ENCODE results near the gene MCM3.

The MCM3 gene

GRCh38 chr6:52303178-52303577 lies 18.6 kb upstream of the MCM3 start:
- DNase-seq (ENCODE audit: low read depth, low spot score), result no peak

DNA sequence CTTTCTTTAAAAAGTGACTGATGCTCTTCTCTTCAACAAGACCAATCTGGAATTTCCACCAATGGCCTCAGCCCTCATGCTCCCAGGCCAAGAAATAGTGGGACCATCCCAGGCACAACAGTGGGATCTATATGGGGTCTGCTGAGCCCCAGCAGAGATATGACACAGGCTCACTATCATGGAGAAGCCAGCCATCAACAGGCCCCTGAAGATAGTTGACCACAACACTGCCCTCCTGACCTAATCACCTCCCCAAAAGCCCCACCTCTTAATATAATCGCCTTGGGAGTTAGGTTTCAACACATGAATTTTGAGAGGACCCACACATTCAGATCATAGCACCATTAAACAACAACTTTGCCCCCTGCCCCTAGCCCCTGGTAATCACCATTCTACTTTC lies 16.8 kb upstream of the MCM3 start:
- DNase-seq (ENCODE audit: low read depth, low spot score), result no peak

DNA sequence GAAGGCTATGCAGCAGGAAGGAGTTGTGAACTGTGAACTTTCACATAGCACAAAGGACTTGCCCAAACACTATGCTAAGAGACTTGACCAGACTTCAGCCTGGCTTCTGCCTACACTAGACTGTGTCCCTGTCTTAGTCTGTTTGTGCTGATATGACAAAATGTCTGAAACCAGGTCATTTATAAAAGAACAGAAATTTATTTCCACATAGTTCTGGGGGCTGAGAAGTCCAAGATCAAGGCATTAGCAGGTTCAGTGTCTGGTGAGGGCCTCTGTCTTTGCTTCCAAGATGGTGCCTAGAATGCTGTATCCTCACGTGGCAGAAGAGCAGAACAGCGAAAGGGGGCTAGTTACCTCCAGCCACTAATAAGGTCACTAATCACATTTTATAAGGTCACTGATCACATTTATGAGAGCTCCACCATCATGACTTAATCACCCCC lies 16.0 kb upstream of the MCM3 start:
- no peak for DNase-seq (ENCODE audit: low read depth, low spot score)

- DNase-seq (ENCODE audit: low read depth, low spot score), result no peak
These were observed 15.1 kb upstream of the MCM3 start for GRCh38 chr6:52299653-52300052.

- DNase-seq (ENCODE audit: low read depth, low spot score), result no peak
These were observed 12.9 kb upstream of the MCM3 start for GRCh38 chr6:52297433-52297832.

DNA sequence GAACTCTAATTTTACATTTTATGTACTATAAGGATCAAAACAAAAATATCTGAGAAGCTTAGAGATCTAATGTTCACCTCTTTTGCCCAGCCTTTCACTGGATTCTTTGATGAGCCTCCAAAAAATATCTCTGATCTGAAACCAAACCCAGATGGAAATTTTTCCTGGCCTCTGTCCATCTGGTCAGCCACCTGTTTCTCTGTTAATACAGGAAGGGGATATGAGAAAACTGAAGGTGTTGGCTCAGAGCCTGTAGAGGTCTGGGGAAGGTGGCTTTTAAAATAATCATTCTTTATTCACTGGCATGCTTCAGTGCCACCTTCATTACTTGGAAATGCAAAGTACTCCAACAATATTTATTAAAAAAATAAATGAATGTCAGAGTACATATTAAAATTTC lies 8.5 kb upstream of the MCM3 start:
- no peak for DNase-seq (ENCODE audit: low read depth, low spot score)

DNA sequence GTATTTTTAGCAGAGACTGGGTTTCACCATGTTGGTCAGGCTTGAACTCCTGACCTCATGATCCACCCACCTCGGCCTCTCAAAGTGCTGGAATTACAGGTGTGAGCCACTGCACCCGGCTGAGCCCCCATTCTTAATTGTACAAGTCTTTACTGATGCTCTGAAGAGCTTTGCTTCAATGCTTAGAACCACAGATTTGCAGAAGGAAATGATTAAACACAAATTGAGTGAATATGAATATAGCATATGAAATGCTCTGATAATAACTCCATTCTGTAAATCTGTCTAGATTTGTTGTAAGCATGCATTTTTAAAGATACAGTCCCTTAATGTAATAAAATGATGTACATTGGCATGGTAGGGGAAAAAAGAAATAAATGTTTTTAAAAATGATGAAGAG lies 4.3 kb upstream of the MCM3 start:
- no peak for DNase-seq (ENCODE audit: low read depth, low spot score)

- no peak for DNase-seq (ENCODE audit: low read depth, low spot score)
These were observed 3.7 kb upstream of the MCM3 start for GRCh38 chr6:52288216-52288615.

- DNase-seq (ENCODE audit: low read depth, low spot score), result no peak
These were observed 2.4 kb upstream of the MCM3 start for GRCh38 chr6:52286798-52287432.

- DNase-seq (ENCODE audit: low read depth, low spot score), result no peak
These were observed 881 bp upstream of the MCM3 start for GRCh38 chr6:52285177-52286068.

DNA sequence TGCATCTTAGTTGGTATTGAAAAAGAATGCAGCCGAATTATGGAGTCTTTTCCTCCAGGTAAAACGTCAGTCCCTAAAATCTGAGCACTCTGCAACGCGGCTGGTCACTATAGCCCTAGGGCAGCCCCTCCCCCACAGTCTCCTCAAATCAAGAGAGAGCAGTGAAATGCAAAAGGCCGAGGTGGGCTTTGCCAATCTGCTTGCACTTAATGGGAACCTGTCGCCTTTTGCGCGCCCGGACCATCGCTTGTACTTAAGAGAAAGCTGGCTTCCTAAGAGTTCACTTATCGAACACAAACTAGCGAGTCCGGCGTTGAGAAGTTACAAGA lies 447 bp downstream of the MCM3 start:
- no peak for DNase-seq (ENCODE audit: low read depth, low spot score)

- no peak for DNase-seq (ENCODE audit: low read depth, low spot score)
These were observed 1.4 kb downstream of the MCM3 start for GRCh38 chr6:52283111-52283510.

DNA sequence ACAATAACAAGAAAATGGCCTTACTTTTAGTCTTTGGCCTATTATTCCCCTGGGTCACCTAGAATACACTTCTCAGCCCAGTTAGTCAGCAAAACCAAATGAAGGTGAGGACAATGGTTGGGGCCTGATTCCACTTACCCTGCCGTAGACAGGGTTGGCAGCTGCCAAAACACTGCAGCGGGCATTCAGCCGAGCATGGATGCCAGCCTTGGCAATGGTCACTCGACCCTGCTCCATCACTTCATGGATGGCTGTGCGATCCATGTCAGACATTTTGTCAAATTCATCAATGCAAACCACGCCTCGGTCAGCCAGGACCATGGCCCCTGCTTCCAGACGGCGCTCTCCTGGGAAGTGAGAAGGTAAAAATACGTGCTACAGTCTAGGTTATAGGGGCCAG lies 8.4 kb downstream of the MCM3 start:
- no peak for DNase-seq (ENCODE audit: low read depth, low spot score)

GRCh38 chr6:52271852-52272460 lies 12.6 kb downstream of the MCM3 start:
- DNase-seq (ENCODE audit: low read depth, low spot score), result no peak

- DNase-seq (ENCODE audit: low read depth, low spot score), result peak; percentile 22
These were observed 20.6 kb downstream of the MCM3 start for GRCh38 chr6:52263709-52264540.

- no peak for DNase-seq (ENCODE audit: low read depth, low spot score)
These were observed 21.8 kb downstream of the MCM3 start for GRCh38 chr6:52262620-52263344.

DNA sequence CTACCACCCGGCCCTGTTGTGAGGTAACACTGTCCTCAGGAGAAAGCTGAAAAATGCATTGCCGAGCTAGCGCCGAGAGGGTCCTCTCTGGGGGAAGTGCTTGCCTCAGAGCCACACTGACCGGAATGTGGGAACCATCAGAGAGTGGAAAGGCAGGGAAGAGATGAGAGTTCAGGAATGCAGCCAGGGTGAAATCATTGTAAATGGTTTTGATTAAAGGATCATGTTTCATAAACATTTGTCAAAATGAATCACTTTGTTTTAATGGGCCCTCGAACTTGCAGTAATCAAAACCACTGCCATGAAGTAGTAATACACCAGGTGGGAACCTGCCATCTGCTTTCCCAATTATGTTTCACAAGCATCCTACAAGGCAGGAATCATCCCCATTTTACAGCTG lies 23.3 kb downstream of the MCM3 start:
- no peak for DNase-seq (ENCODE audit: low read depth, low spot score)

- DNase-seq (ENCODE audit: low read depth, low spot score), result no peak
These were observed 23.9 kb downstream of the MCM3 start for GRCh38 chr6:52260634-52261033.

DNA sequence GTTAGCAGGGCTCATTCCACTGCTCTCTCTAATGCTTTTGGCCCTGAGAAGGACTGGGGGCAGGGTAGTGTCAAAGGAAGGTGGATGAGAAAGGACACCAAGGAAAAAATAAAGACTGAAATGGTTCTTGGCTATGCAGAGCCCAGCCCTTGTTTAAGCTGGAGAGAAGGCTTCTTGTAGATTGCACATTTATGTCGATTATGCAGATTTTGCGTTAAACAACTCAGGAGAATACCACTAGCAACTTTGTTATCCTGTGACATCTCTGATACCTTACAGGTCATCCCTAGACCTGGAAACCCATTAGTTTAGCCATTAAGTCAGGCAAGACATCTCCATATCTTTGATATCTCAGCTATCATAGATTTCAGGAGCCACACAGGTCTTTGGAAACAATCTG lies 29.1 kb downstream of the MCM3 start:
- DNase-seq (ENCODE audit: low read depth, low spot score), result no peak

GRCh38 chr6:52254731-52255378 lies 29.7 kb downstream of the MCM3 start:
- DNase-seq (ENCODE audit: low read depth, low spot score), result no peak

DNA sequence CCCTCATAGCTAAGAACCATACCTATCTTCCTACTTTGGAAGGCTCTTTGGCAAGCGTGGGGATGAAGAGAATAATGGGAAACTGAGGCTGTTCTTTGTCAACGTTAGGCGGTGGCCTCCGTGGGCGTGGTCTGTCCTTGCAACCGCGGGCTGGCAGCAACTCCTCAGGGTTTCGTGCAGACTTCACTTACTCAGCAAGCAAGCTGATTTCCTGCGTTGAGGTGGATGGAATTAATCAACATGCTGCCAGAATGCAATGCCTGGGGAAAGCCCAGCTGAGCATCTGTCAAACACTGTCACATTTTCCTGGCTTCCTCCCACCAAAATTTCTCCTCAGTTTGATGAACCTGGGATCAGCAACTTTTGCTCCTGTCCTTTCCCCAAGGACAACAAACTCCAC lies 31.0 kb downstream of the MCM3 start:
- DNase-seq (ENCODE audit: low read depth, low spot score), result no peak
